ENCODE measurements around the gene MDGA2.
"Not testable (repeated sequence)": the region's sequence is repeated elsewhere in the genome, so short reads cannot be mapped to it uniquely, and the experiment has no call there.

Gene MDGA2

GRCh38 chr14:47252802-47253201, 422.6 kb downstream of the MDGA2 start:
- DNase-seq (ENCODE audit: low read depth in 2 of 2), result no peak
- H3K4me3 ChIP-seq (replicated peaks in 1 of 2; ENCODE audit: low read depth in 2 of 2, low read length in 2 of 2), result no peak overlapping the region
- no peak for TF ChIP-seq CTCF (IDR thresholded peaks at IDR 0.05; ENCODE audit: low read depth, low read length)

- TF ChIP-seq CTCF (IDR thresholded peaks at IDR 0.05; ENCODE audit: low read depth, low read length), result no peak
- no peak for DNase-seq (ENCODE audit: low read depth in 2 of 2)
Measured at GRCh38 chr14:47246367-47246766, 429.0 kb downstream of the MDGA2 start.

GRCh38 chr14:47242579-47242978, 432.8 kb downstream of the MDGA2 start:
- H3K4me3 ChIP-seq (replicated peaks in 1 of 2; ENCODE audit: low read depth in 2 of 2, low read length in 2 of 2); DNase-seq (ENCODE audit: low read depth in 2 of 2): not testable (repeated sequence)

More at GRCh38 chr14:47246367-47246766, 429.0 kb downstream of the MDGA2 start:
- no peak overlapping the region for H3K4me3 ChIP-seq (replicated peaks in 1 of 2; ENCODE audit: low read depth in 2 of 2, low read length in 2 of 2)

- DNase-seq (ENCODE audit: low read depth in 2 of 2), result no peak
- TF ChIP-seq CTCF (IDR thresholded peaks at IDR 0.05; ENCODE audit: low read depth, low read length), result no peak
Measured at GRCh38 chr14:47240748-47241437, 434.5 kb downstream of the MDGA2 start.

GRCh38 chr14:47235619-47236018, 439.8 kb downstream of the MDGA2 start:
- DNase-seq (ENCODE audit: low read depth in 2 of 2), result no peak
- no peak for TF ChIP-seq CTCF (IDR thresholded peaks at IDR 0.05; ENCODE audit: low read depth, low read length)
- no peak overlapping the region for H3K4me3 ChIP-seq (replicated peaks in 1 of 2; ENCODE audit: low read depth in 2 of 2, low read length in 2 of 2)

More at GRCh38 chr14:47240748-47241437, 434.5 kb downstream of the MDGA2 start:
- H3K4me3 ChIP-seq (replicated peaks in 1 of 2; ENCODE audit: low read depth in 2 of 2, low read length in 2 of 2), result no peak overlapping the region

GRCh38 chr14:47226877-47227520, 448.4 kb downstream of the MDGA2 start:
- TF ChIP-seq CTCF (IDR thresholded peaks at IDR 0.05; ENCODE audit: low read depth, low read length), result no peak
- no peak for DNase-seq (ENCODE audit: low read depth in 2 of 2)
- no peak overlapping the region for H3K4me3 ChIP-seq (replicated peaks in 1 of 2; ENCODE audit: low read depth in 2 of 2, low read length in 2 of 2)

- DNase-seq (ENCODE audit: low read depth in 2 of 2), result no peak
- H3K4me3 ChIP-seq (replicated peaks in 1 of 2; ENCODE audit: low read depth in 2 of 2, low read length in 2 of 2), result no peak overlapping the region
- TF ChIP-seq CTCF (IDR thresholded peaks at IDR 0.05; ENCODE audit: low read depth, low read length), result no peak
Measured at GRCh38 chr14:47223656-47224055, 451.7 kb downstream of the MDGA2 start.
